Type B pancreatic cell (in vitro differentiated cells): ENCODE results near the gene PRH2. TPM values are rescaled to one million over a fixed set of nuclear protein-coding genes. Genes with fewer than 3 reads are reported as not detected.
A peak's percentile ranks its signal among the peaks of the same experiment; 100 is the strongest.

Experiments used
- DNase-seq: peaks from one replicate; pipeline ENCODE4 v3.0.0; 2021; ENCODE audit warnings: mixed read lengths; ENCODE audit not compliant: unreplicated experiment; ENCODE audit errors: extremely low spot score
- H3K27ac Mint-ChIP-seq: 2 replicates; pipeline ENCODE4 v1.8.0; 2021; ENCODE audit warnings: mild to moderate bottlenecking, mixed read lengths
- H3K27me3 Mint-ChIP-seq: 2 replicates; pipeline ENCODE4 v1.8.0; 2021; ENCODE audit warnings: mixed read lengths
- H3K36me3 Mint-ChIP-seq: 2 replicates; pipeline ENCODE4 v1.8.0; 2021; ENCODE audit warnings: mixed read lengths
- H3K4me1 Mint-ChIP-seq: one replicate; pipeline ENCODE4 v1.8.0; 2021; ENCODE audit warnings: mixed read lengths; ENCODE audit not compliant: unreplicated experiment
- H3K4me3 Mint-ChIP-seq: 2 replicates; pipeline ENCODE4 v1.8.0; 2021; ENCODE audit warnings: mild to moderate bottlenecking, mixed read lengths
- H3K9me3 Mint-ChIP-seq: 2 replicates; pipeline ENCODE4 v1.8.0; 2021; ENCODE audit warnings: mixed read lengths
- total RNA-seq: library from RNA; stranded (reverse); gene quantifications from 2 replicates; pipeline ENCODE4 v1.2.1, GENCODE V29; 2021; ENCODE audit warnings: low replicate concordance
- TF ChIP-seq, protein P1 (sequence below): fragments of 200-600 bp; sonication (generic); conservative IDR thresholded peaks from 2 replicates; pipeline ENCODE4 v1.5.0; 2021; ENCODE audit warnings: antibody characterized with exemption, mild to moderate bottlenecking

The PRH2 gene
- total RNA-seq, 1 donor from 2014 or later, result not detected

DNA sequence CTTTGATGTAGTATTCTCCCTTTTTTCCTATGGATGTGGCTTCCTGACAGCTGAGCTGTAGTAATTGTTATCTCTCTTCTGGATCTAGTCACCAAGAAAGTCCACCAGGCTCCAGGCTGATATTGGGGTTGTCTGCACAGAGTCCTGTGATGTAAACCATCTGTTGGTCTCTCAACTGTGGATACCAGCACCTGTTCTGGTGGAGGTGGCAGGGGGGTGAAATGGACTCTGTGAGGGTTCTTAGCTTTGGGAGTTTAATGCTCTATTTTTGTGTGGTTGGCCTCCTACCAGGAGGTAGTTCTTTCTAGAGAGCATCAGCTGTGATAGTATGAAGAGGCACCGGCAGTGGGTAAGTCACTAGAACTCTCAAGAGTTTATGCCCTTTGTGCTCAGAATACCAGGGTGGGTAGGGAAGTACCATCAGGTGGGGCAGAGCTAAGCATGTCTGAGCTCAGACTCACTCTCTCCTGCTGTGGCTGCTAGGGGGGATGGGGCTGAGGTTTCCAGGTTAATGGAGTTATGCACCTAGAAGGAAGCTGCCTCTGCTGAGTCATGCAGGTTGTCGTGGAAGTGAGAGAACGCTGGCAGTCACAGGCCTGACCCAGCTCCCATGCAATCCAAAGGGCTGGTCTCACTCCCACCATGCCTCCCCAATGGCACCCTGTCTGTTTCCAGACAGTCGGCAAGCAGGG, 13.0 kb downstream of the PRH2 start:
- H3K27me3 Mint-ChIP-seq, result no peaks in the 10 kb centered on the region
- peaks cover 10% of the 10 kb centered on the region for H3K9me3 Mint-ChIP-seq
- peak overlapping the region; percentile 39 for H3K27ac Mint-ChIP-seq
- TF ChIP-seq, protein P1, sequence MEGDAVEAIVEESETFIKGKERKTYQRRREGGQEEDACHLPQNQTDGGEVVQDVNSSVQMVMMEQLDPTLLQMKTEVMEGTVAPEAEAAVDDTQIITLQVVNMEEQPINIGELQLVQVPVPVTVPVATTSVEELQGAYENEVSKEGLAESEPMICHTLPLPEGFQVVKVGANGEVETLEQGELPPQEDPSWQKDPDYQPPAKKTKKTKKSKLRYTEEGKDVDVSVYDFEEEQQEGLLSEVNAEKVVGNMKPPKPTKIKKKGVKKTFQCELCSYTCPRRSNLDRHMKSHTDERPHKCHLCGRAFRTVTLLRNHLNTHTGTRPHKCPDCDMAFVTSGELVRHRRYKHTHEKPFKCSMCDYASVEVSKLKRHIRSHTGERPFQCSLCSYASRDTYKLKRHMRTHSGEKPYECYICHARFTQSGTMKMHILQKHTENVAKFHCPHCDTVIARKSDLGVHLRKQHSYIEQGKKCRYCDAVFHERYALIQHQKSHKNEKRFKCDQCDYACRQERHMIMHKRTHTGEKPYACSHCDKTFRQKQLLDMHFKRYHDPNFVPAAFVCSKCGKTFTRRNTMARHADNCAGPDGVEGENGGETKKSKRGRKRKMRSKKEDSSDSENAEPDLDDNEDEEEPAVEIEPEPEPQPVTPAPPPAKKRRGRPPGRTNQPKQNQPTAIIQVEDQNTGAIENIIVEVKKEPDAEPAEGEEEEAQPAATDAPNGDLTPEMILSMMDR, result no peak
- no peaks in the 10 kb centered on the region for H3K4me1 Mint-ChIP-seq
- DNase-seq, result no peak
- no peak overlapping the region for H3K4me3 Mint-ChIP-seq
- H3K36me3 Mint-ChIP-seq, result peaks cover 29% of the 10 kb centered on the region

DNA sequence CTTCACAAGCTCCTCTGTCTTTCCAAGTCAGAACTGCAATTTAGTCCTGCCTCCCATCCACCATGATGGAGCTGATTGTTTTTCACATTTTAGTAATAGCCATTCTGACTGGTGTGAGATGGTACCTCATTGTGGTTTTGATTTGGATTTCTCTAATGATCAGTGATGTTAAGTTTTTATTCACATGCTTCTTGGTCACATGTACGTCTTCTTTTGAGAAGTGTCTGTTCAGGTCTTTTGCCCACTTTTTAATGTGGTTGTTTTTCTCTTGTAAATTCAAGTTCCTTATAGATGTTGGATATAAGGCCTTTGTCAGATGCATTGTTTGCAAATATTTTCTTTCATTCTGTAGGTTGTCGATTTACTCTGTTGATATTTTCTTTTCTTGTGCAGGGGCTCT, 14.1 kb downstream of the PRH2 start:
- no peaks in the 10 kb centered on the region for H3K4me1 Mint-ChIP-seq
- TF ChIP-seq, protein P1, result no peak
- DNase-seq, result no peak
- H3K27ac Mint-ChIP-seq, result no peak overlapping the region
- H3K36me3 Mint-ChIP-seq, result peaks cover 38% of the 10 kb centered on the region
- no peaks in the 10 kb centered on the region for H3K27me3 Mint-ChIP-seq
- H3K4me3 Mint-ChIP-seq, result no peak overlapping the region
- H3K9me3 Mint-ChIP-seq, result peaks cover 20% of the 10 kb centered on the region

DNA sequence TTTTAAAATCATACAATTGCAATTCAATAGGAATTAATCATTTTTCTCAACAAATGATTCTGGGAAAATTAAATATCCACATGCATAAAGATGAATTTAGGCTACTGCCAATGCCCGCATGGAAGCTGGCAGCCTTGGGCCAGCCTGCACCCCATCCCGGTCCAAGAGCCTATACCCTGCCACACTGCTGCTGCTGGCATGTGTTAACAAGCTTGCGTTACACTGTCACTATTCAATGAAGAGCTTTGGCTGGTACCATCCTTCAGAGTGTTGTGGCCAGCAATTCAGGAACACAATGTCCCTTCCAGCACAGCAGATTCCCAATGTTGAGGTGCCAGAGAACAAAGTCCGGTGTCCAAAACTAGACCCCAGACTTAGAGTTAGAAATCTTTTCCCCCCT, 23.6 kb downstream of the PRH2 start:
- Mint-ChIP-seq H3K27ac (no peak overlapping the region), H3K4me1 (no peaks in the 10 kb centered on the region), H3K9me3 (peaks cover 14% of the 10 kb centered on the region), H3K36me3 (peaks cover 64% of the 10 kb centered on the region), H3K27me3 (no peaks in the 10 kb centered on the region), H3K4me3 (no peak overlapping the region)
- no peak for DNase-seq
- TF ChIP-seq, protein P1, result no peak

DNA sequence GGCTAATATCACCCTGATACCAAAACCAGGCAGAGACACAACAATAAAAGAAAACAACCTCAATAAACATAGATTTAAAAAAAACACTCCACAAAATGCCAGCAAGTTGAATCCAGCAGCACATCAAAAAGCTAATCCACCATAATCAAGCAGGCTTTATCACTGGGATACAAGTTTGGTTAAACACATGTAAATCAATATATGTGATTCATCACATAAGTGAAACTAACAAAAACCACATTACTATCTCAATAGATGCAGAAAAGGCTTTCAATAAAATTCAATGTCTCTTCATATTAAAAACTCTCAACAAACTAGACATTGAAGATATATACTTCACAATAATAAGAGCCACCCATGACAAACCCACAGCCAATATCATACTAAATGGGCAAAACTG, 27.0 kb downstream of the PRH2 start:
- TF ChIP-seq, protein P1, result no peak

DNA sequence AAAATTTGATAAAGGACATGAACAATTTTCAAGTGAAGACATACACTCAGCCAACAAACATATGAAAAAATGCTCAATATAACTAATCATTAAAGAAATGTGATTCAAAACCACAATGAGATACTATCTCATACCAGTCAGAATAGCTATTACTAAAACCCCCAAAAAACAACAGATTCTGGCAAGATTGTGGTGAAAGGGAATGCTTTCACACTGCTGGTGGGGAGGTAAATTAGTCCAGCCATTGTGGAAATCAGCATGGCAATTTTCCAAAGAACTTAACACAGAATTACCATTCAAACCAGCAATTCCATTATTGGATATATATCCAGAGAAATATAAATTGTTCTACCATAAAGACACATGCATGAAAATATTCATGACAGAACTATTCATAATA, 28.7 kb downstream of the PRH2 start:
- Mint-ChIP-seq H3K27ac (no peak overlapping the region), H3K27me3 (no peaks in the 10 kb centered on the region), H3K36me3 (peaks cover 66% of the 10 kb centered on the region), H3K9me3 (peaks cover 4% of the 10 kb centered on the region), H3K4me3 (no peak overlapping the region), H3K4me1 (no peaks in the 10 kb centered on the region)
- DNase-seq, result no peak
- TF ChIP-seq, protein P1, result no peak

More for the DNA sequence above, 27.0 kb downstream of the PRH2 start:
- Mint-ChIP-seq H3K27ac (no peak overlapping the region), H3K4me1 (no peaks in the 10 kb centered on the region), H3K4me3 (no peak overlapping the region), H3K9me3 (peaks cover 4% of the 10 kb centered on the region), H3K27me3 (no peaks in the 10 kb centered on the region), H3K36me3 (peaks cover 58% of the 10 kb centered on the region)
- DNase-seq, result no peak

DNA sequence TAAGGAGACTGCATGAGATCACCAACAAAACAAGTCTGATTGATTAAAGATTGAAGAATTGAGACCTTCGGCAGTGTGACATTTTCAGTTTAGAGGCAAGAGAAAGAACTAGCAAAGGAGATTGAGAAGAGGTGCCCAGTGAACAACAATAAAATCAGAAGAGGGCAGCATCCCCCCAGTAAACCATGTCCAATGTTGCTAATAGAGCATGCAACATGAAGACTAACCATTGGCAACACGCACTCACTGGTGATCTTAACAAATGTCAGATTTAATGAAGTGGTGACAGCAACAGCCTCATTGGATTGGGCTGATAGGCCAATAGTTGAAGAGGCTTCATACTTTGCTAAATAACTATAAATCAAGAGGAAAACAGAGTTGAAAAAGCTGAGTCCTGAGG, 30.8 kb downstream of the PRH2 start:
- H3K4me3 Mint-ChIP-seq, result no peak overlapping the region
- peaks cover 60% of the 10 kb centered on the region for H3K36me3 Mint-ChIP-seq
- no peaks in the 10 kb centered on the region for H3K27me3 Mint-ChIP-seq
- TF ChIP-seq, protein P1, result no peak
- peaks cover under 1% of the 10 kb centered on the region for H3K9me3 Mint-ChIP-seq
- no peak for DNase-seq
- no peaks in the 10 kb centered on the region for H3K4me1 Mint-ChIP-seq
- no peak overlapping the region for H3K27ac Mint-ChIP-seq
